ENCODE measurements around the gene PBX4.
"Not testable (repeated sequence)": the region's sequence is repeated elsewhere in the genome, so short reads cannot be mapped to it uniquely, and the experiment has no call there.

PBX4 gene, protein sequence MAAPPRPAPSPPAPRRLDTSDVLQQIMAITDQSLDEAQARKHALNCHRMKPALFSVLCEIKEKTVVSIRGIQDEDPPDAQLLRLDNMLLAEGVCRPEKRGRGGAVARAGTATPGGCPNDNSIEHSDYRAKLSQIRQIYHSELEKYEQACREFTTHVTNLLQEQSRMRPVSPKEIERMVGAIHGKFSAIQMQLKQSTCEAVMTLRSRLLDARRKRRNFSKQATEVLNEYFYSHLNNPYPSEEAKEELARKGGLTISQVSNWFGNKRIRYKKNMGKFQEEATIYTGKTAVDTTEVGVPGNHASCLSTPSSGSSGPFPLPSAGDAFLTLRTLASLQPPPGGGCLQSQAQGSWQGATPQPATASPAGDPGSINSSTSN

DNA sequence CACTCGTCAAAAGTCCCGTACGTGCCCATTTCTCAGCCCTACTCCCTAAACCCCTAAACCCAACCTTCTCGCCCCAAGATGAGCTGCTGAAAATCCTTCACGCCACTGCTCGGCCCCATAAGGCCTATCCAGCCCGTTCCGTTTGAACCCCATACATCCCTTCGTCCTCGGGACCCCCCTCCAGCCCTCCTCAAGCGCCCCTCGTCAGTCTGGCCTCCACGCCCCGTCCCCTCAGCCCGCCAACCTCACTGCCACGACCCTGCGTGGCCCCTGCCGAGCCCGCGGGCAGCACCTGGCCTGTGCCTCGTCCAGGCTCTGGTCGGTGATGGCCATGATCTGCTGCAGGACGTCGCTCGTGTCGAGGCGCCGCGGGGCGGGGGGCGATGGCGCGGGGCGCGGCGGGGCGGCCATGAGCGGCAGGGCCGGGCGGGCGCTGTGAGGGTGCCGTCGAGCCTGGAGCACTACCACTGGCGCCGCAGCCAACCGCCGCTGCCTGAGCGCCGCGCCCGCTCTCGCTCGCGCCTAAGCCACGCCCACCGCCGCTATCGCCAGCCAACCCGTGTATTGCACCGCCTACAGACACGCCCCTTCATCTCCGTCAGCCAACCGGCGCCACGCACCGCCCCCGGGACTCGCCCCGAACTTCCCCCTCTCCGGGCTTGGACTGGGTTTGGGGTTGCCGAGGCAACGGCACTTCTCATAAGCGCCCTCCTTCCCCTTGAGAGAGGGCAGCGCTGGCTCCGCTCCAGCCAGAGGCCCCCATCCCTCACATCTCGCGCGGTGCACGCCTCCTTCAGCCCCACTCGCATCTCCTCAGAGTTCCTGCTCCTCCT is at the start of gene PBX4:
PBX4 (minus strand) TSS at position 469 of the 833 bp plus-strand sequence; CDS start at position 411, 58 bp downstream.
- peak; percentile 100 for DNase-seq

DNA sequence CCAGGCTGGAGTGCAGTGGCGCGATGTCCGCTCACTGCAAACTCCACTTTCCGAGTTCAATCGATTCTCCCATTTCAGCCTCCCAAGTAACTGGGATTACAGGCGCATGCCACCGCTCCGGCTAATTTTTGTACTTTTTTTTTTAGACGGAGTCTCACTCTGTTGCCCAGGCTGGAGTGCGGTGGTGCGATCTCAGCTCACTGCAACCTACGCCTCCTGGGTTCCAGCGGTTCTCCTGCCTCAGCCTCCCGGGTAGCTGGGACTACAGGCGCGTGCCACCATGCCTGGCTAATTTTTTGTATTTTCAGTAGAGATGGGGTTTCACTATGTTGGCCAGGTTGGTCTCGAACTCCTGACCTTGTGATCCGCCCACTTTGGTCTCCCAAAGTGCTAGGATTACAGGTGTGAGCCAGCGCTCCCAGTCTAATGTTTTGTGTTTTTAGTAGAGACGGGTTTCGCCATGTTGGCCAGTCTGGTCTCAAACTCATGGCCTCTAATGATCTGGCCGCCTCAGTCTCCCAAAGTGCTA is 47.0 kb upstream of the PBX4 start:
- DNase-seq, result not testable (repeated sequence)

DNA sequence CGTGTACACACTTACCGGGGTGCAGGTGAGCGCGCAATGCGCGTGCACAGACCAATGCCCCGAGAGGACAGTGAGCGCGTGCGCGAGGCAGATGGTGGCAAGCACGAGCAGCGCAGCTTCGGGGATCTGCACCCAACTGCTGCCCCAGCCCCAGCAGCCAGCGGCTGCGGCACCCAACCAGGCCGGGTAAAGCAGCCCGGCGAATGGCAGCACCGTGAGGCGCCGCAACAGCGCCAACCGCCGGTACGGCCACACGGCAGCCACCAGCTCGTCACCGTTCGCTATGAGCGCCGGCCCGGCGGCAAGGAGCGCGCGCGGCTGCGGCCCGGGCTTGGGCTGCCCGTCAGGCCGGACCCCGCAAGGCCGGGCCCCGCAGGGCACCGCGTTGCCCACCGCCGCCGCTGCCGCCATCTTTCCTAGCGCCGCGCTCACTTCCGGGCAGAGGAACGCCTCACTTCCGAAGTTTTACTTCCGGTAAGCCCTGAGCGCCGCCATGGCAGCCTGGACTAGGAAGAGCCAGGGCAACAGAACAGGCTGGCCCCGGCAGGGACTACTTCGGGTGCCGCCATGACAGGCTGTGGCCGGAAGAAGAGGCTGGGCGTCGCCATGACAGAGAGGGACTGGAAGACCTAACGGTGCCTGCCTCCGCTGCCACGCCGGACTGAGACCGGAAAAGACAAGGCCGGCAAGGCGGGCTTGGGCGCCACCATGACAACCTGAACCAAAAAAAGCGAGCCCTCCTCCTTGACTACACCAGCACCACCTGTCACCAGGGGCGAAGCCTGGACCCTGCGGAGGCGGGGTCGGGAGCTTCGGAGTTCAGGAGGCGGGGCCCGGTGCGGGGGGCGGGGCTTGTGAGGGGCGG is 45.0 kb upstream of the PBX4 start, which contains the start of gene ATP13A1:
ATP13A1 (minus strand) TSS at position 421 of the 865 bp plus-strand sequence; CDS start at position 411, 10 bp downstream.
- peak; percentile 96 for DNase-seq

DNA sequence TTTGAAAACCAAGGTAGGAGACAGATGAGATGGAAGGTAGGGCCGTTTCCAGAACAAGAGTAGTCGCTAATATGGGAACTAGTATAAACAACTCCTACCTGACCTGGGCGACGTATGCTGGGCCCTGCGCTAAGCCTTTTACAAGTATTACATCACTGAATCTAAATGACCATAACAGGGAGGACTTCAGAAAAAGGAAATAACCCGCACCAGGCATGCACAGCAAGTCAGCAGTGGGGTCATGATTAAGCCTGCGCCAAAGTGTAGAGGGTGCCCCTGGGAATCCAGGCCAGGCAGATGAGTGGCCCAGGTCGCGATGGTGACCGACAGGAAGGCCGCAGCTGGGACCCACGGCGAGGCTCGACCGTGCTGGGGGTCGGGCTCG is 44.4 kb upstream of the PBX4 start:
- no peak for DNase-seq

DNA sequence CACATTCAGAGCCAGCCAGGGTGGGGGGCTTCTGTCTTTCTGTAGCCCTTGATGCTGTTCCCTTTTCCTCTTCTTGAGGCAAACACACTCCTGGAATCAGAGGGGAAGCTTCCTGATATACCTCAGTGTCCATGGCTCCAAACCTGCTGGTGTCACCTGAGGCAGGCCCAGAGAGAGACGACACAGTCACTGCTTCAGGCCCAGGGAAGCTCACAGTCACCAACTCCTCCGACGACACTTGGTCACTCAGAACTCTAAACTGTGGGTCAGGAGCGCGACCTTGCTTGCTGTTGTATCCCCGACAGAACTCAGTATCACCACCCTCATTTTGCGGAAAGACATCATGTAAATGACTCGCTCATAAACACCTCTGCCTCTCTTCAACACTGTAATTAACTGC is 43.9 kb upstream of the PBX4 start:
- DNase-seq, result no peak

DNA sequence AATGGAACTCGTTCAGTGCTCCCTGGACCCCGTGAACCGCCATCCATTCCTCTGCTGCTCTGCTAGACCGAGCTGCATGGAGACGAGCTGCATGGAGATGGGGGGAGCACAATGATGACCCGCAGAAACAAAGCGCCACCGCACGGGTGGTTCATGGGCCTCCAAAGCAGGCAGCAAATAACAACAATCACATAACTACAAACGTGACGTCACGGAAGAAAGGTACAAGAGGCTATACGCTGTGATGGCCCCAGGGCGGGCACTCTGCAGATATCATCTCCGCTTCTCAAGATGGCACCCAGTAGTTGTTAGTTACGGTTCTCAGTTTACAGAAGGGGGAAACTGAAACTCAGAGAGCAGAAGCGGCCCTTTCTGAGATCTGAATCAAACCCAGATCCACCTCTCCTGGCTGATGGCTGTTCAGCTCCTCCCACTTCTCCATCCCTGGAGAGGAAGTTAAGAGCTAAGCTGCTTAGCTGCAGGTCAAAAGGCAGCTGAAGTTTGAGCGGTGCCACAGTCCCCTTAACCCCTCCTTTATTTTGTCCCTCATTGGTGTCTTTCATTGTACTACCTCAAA is 43.3 kb upstream of the PBX4 start:
- peak; percentile 15 for DNase-seq

DNA sequence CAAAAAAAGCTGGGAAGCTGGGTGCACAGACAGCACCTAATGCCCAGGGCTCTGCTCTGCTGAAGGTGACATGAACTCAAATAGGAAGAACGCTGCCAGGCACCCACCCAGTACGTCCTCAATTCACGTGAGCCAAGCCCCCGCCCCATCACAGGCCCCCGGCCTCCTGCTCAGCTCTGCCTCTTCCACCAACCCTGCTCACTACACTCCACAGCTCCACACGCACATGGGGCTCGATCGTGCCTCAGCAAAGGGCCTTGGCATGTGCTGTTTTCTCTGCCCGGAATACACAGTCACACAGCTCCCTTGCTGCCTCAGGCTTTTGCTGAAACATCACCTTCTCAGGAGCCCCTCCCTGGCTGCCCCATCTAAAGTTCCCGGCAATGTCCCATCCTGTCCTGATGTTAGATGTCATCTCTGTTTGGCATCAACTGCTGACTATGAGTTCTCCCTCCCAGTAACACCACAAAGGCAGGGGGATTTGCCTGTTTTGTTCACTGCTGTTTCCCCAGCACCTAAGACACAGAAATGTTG is 42.7 kb upstream of the PBX4 start:
- DNase-seq, result no peak

DNA sequence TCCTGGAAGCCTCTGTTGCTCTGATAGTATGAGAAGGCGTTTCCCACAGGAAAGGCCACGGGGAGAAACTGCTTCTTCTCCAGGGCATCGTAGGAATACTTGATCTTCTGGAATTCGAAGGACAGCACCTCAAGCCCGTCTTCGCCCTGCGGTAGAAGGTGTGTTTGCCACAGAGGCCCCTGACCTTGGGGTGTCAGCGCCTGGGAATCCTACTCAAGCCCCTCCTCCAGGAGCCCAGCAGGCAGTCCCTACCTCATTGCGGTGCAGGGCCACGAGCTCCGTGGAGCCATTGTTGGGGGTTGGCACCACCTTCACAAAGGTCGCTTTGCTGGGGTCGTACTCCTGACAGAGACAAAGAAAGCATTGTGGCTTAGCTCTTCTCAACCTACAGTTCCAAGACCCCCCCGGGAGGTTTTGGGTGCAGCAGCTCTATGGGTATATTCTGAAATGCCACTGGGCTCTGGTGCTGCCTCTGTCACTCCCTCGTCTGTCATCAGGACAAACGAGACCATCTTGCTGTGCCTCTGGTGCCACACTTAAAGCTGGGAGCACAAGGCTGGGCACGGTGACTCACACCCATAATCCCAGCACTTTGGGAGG is 41.3 kb upstream of the PBX4 start:
- no peak for DNase-seq

DNA sequence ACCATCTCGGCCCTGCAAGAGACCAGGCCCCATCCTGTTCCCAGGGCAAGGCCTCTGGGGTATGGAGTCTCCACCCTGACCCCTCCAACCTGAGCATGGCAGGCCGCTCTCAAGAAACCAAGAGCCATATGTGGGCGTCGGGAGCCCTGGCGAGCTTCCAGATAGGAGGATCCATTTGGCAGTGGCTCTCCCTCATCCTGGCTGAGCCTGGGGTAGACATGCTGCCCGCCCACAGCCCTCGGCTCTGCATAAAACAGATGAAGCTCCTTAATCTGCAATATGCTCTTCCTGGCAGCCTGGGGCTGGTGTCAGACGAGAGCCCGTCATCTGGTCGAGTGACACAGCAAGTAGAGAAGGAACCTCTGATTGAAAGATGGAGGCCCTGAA is 38.9 kb upstream of the PBX4 start:
- DNase-seq, result no peak

DNA sequence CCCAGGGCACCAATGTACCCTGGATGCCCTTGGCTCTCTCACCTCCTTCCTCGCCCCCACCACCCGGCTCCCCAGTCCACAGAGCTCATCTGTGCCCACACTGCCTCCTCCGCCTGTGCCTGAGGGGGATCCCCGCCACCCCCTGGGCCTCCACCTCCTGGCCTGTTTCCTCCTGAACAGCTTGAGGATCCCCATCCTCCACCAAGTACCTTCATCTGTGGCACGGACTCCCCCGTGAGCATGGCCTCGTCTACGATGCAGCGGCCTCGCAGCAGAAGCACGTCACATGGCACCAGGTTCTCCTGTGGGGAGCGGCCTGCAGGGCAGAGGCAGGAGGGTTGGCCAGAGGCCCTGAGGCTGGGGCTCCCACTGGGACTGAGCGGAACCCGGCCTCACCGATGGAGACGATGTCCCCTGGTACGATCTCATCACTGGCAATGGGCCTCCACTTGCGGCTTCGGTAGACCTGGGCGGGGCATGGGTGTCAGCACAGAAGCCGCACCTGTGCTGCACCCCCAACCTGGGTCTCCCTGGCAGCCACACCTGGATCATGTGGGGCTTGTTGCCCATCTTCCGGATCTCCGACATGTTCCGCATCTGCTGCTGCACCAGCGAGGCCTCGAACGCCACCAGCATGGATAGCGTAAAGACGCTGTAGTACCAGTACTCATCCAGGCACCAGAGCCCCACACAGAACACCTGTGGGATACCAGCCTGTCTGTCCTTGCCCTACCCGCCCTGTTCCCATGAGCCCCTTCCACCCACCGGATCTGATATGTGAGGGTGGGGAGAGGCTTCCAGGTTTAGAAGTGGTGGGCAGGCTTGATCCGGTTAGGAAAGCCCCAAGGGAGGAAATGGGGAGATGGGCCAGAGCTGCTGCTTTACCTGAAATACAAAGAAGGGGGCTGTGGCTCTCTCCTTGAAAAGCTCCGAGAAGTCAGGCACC is 38.2 kb upstream of the PBX4 start:
- DNase-seq, result no peak

DNA sequence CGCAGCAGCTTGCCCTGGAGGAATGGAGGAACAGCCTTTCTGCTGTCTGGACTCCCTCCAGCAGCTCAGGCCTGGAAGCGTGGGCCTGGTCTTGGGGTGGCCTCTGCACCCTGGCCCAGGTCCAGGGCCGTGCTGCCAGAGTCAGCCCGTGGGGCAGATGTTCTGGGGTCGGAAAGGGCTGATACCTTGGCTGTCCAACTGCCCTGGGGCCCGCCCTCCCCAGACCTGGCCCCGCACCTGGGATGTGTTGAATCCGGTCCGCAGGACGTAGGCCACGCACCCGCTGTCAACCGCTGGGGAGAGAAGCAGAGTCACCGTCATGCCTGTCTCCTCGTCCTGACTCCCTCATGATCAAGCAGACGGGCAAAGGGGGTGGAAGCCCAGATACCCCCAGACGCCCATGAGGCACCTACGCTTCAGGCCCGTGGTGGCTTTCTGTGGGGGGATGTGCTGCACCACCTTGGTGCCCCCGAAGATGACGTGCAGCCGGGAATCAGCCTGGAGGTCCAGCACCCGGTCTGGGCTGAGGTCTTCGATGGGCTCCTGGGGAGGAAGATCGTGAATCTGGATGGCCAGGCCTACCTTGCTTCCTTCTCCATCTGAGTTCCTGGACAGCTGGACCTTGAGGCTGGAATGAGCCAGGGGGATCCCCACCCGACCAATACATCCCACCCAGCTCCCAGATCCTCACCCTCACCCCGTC is 37.3 kb upstream of the PBX4 start:
- DNase-seq, result no peak

DNA sequence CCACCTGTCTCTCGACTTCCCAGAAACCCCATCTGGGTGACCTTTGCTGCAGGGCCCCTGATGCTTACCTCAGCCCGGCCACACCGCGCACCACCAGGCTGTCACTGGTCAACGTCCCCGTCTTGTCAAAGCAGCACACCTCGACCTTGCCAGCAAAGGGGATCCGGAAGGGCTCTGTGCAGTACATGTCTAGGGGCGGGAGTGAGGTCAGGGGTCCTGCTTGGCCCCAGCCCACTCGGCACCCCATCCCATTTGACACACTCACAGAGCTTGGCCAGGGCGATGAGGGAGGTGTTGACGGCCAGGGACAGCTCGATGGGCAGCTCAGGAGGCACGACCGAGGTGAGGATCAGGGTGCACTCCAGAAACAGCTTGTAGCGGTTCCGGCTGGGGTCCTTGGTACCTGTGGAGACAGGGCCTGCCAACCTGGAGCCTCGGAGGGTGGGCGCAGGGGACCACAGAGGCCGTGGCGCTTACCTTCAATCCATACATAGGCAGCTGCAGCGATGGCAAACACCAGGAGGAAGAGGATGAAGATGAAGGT is 36.6 kb upstream of the PBX4 start:
- no peak for DNase-seq

DNA sequence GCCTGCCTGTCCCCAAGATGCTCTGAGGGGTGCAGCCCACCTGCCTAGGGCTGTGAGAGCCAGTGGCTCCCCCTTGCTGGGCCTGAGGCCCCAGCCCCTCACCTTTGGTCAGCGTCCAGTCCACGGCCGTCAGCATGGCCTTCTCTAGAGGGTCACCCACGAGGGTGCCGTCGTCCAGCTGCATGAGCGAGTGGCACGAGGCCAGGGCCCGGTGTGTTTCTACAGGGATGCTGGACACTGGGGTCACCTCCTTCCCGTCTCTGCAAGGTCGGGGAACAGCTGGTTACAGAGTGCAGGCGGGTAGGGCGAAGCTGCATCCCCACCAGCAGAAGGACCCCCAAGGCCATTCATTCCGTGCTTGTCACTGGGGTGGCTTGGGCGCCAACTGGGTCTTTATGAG is 36.0 kb upstream of the PBX4 start:
- DNase-seq, result no peak

DNA sequence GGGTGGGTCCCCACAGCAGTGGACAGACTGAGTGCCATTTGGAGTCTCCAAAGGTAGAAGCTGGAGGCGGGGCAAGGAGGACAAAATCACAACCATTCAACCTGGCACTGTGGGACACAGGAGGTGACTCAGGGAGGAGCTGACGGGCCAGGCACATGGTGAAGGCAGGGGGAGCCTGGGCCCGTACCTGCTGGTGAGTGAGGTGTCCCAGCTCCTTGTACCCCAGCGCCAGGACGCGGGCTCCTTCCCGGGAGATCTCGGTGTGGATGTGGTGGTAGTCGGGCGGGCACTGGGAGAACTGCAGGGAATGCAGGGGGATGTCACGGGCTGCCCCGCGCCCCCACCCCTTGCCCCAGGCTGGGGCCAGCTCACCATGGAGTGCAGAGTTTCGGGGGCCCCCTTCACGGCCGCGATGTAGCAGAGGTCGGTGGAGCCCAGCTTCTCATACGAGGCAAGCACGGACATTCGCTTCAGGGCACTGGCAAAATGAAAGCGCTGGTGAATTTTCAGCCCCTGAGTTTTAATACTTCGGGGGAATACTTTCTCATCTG is 35.2 kb upstream of the PBX4 start:
- DNase-seq, result no peak

DNA sequence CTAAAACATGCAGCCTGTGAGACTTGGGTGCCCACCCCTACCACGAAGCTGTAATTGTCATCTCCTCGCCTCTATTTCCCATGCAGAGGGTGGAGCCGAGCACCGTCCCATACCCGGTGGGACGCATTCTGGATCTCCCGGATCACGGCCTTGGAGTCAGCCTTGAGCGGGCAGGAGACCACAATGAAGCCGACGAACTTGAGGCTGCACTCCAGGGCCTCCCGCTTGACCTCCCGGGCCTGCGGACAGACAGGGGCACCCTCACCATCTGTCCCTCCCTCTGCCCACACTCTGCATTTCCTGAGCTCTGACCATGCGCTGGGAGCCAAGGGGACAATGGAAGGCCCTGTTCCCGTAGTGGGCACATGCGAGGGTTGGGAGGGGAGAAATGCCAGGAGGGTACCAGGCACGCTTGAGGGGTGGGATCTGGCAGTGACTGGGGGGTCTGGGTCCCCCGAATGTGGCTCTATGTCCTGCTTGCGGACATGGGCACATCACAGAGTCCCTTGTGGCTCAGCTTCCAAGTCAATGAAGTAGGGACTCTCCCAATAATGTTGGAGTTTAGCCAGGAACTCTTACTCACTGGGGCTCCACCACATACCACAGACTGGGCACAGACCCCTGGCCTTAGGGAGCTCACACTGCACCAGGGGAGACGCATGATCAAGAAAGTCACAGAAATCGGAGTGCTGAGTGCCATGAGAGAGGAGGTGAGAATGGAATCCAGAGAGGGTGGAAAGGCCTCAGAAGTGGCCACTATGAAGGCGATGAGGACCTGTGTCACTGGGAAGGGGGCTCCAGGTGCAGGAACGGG is 34.2 kb upstream of the PBX4 start:
- DNase-seq, result no peak

DNA sequence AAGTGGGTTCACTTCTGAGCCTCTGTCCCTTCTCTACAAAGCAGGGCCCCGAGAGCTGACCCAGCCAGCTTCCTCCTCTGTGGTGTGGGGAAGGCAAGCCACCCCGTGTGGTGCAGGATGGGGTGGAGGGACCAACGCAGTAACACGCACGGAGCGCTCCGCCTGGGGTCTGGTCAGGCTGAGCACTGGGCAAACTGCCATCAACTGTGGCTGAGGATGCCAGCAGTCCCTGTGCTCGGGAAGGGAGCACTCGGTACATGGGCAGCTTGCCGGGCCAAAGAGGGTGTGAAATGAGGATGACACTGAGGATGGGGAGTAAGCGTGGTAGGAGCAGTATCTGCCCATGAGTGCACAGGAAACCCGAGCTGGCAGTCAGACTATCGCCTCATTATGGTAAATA is 32.6 kb upstream of the PBX4 start:
- DNase-seq, result no peak

DNA sequence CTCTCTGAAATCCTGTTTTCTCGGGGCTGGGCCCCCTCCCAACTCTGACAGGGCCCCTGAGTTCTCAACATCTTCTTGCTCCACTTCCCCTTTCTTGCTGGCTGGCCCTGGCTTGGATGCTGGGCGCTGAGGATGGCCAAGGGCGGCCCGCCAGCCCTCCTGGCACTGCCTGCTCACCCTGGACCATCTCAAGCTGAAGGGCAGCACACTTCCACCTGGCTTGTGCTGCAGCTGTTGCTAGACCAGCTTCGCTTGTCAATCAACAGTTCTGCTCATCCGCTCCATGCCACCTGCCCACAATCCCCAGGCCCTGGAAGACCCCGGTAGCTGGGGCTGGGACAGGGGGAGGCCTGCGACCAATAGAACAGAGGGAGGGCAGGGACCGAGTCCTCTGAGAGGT is 31.8 kb upstream of the PBX4 start:
- DNase-seq, result no peak

DNA sequence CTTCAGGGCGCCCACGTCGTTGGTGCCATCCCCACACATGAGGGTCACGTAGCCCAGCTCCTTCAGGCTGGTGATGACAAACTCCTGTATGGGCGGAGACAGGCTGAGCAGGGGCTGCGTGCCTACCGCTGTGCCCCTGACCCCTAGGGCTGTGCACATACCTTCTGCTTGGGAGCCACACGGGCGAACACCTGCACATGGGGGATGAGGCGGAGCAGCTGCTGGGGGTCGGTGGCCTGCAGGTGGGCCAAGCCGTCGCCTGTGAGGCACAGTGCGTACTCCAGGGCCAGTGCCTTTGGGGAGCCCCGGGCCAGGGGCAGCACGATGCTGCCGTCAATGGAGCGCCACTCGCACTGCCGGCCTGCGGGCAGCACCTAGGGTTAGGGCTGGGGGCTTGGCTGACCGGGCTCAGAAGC is 31.1 kb upstream of the PBX4 start:
- DNase-seq, result no peak

Measured in CD4-positive, alpha-beta T cell treated with Interleukin-6 for 4 hours (primary cell).